Ishikawa (cell line): ENCODE measurements around the gene CD86.

Experiments used
- CEBPB ChIP-seq: IDR thresholded peaks from 2 replicates; pipeline ENCODE4 v1.6.1; 2012
- EGR1 ChIP-seq: IDR thresholded peaks from 2 replicates; pipeline ENCODE4 v1.6.1; 2012
- EP300 ChIP-seq: IDR thresholded peaks from 2 replicates; pipeline ENCODE4 v1.6.1; 2012; ENCODE audit warnings: borderline replicate concordance
- NFIC ChIP-seq: IDR thresholded peaks from 2 replicates; pipeline ENCODE4 v1.6.1; 2012
- REST ChIP-seq: IDR thresholded peaks from 2 replicates; pipeline ENCODE4 v1.6.1; 2012; ENCODE audit warnings: low read depth, mild to moderate bottlenecking
- USF1 ChIP-seq: IDR thresholded peaks from 2 replicates; pipeline ENCODE4 v1.6.1; 2012
- YY1 ChIP-seq: IDR thresholded peaks from 2 replicates; pipeline ENCODE4 v1.6.1; 2012; ENCODE audit warnings: low read depth

GRCh38 chr3:122063908-122064307 lies 8.7 kb downstream of the CD86 start:
- TF ChIP-seq EP300 = no peak
- no peak for TF ChIP-seq EGR1
- TF ChIP-seq REST = no peak
- no peak for TF ChIP-seq CEBPB
- TF ChIP-seq NFIC = no peak
- TF ChIP-seq YY1 = no peak
- no peak for TF ChIP-seq USF1
